ENCODE data around the gene EFNB2.

The EFNB2 gene

GRCh38 chr13:106449096-106449495 lies 86.4 kb downstream of the EFNB2 start:
- Histone ChIP-seq H3K4me3 (replicated peaks; ENCODE audit: insufficient read depth, low read length) (no peak overlapping the region), H3K27ac (replicated peaks) (no peak overlapping the region), H3K27me3 (ENCODE audit: insufficient read depth, poor library complexity, severe bottlenecking) (no peaks in the 10 kb centered on the region)
- TF ChIP-seq CTCF (IDR thresholded peaks at IDR 0.05; ENCODE audit: insufficient read depth, low read length) = no peak
- no peak for TF ChIP-seq SPI1 (IDR thresholded peaks at IDR 0.05; ENCODE audit: borderline replicate concordance, low read depth)
- TF ChIP-seq GABPA (IDR thresholded peaks at IDR 0.05; ENCODE audit: low read depth) = no peak
- TF ChIP-seq POLR2AphosphoS5 (IDR thresholded peaks at IDR 0.05; ENCODE audit: low read depth) = no peak
- TF ChIP-seq REST (IDR thresholded peaks at IDR 0.05; ENCODE audit: insufficient replicate concordance, low read depth) = no peak
- no peak for DNase-seq (ENCODE audit: low read depth in 1 of 2, low spot score in 1 of 2)

- Histone ChIP-seq H3K4me3 (replicated peaks; ENCODE audit: insufficient read depth, low read length) (no peak overlapping the region), H3K27me3 (ENCODE audit: insufficient read depth, poor library complexity, severe bottlenecking) (peaks cover 7% of the 10 kb centered on the region), H3K27ac (replicated peaks) (no peak overlapping the region)
- DNase-seq (ENCODE audit: low read depth in 1 of 2, low spot score in 1 of 2) = no peak
- TF ChIP-seq REST (IDR thresholded peaks at IDR 0.05; ENCODE audit: insufficient replicate concordance, low read depth) = no peak
- TF ChIP-seq SPI1 (IDR thresholded peaks at IDR 0.05; ENCODE audit: borderline replicate concordance, low read depth) = no peak
- TF ChIP-seq CTCF (IDR thresholded peaks at IDR 0.05; ENCODE audit: insufficient read depth, low read length) = no peak
- no peak for TF ChIP-seq GABPA (IDR thresholded peaks at IDR 0.05; ENCODE audit: low read depth)
- TF ChIP-seq POLR2AphosphoS5 (IDR thresholded peaks at IDR 0.05; ENCODE audit: low read depth) = no peak
Measured at GRCh38 chr13:106445996-106446395, 89.5 kb downstream of the EFNB2 start.

- peaks cover 7% of the 10 kb centered on the region for H3K27me3 ChIP-seq (ENCODE audit: insufficient read depth, poor library complexity, severe bottlenecking)
- TF ChIP-seq POLR2AphosphoS5 (IDR thresholded peaks at IDR 0.05; ENCODE audit: low read depth) = no peak
- no peak for TF ChIP-seq GABPA (IDR thresholded peaks at IDR 0.05; ENCODE audit: low read depth)
- TF ChIP-seq REST (IDR thresholded peaks at IDR 0.05; ENCODE audit: insufficient replicate concordance, low read depth) = no peak
- no peak for TF ChIP-seq SPI1 (IDR thresholded peaks at IDR 0.05; ENCODE audit: borderline replicate concordance, low read depth)
- TF ChIP-seq CTCF (IDR thresholded peaks at IDR 0.05; ENCODE audit: insufficient read depth, low read length) = no peak
- H3K27ac ChIP-seq (replicated peaks) = no peak overlapping the region
- DNase-seq (ENCODE audit: low read depth in 1 of 2, low spot score in 1 of 2) = no peak
- H3K4me3 ChIP-seq (replicated peaks; ENCODE audit: insufficient read depth, low read length) = no peak overlapping the region
Measured at GRCh38 chr13:106443607-106444322, 91.7 kb downstream of the EFNB2 start.

Measured in HL-60 (cell line).